GM19328 (cell line): Measurements from ENCODE around the gene MCAM.

Source experiments
- ATAC-seq: cut with Tn5 transposase; IDR thresholded peaks from one replicate; pipeline ENCODE4 v1.9.1; 2021; ENCODE audit warnings: mild to moderate bottlenecking, moderate library complexity; ENCODE audit not compliant: unreplicated experiment

MCAM gene

GRCh38 chr11:119267645-119268044 is 49.3 kb downstream of the MCAM start:
- no peak for ATAC-seq

- no peak for ATAC-seq
These were observed 50.2 kb downstream of the MCAM start for GRCh38 chr11:119266517-119267255.

- no peak for ATAC-seq
These were observed 50.9 kb downstream of the MCAM start for GRCh38 chr11:119266063-119266462.

GRCh38 chr11:119263352-119263940 is 53.5 kb downstream of the MCAM start:
- no peak for ATAC-seq

- ATAC-seq, result no peak
These were observed 54.1 kb downstream of the MCAM start for GRCh38 chr11:119262668-119263351.

GRCh38 chr11:119258983-119259382 is 57.9 kb downstream of the MCAM start:
- no peak for ATAC-seq
